K562 (cell line): ENCODE measurements around the gene SIK3. TPM values are rescaled to one million over a fixed set of nuclear protein-coding genes. Genes with fewer than 3 reads are reported as not detected.

Experiments used
- ATAC-seq: fragments of 200-7000 bp; cut with Tn5 transposase; 3 replicates; pipeline ENCODE4 v1.9.1; 2020; ENCODE audit warnings: moderate library complexity
- BruUV-seq: library from RNA; stranded (reverse); fragments of 400-500 nt; replicated peaks from 2 replicates; lab custom pipeline; 2021; lab: Mats Ljungman, UMichigan
- CTCF ChIA-PET: fragments of 300-600 bp; formaldehyde crosslinking; extraction: SDS; loops from one replicate; lab custom pipeline; 2021; ENCODE audit warnings: low intra/inter-chr PET ratio; lab: Yijun Ruan, JAX
- POLR2A ChIA-PET: fragments of 300-600, 350-650 bp; sonication (Branson Sonifier 250); formaldehyde crosslinking; extraction: SDS; loops from one replicate; lab custom pipeline; 2021; ENCODE audit warnings: antibody characterized with exemption, inconsistent platforms; lab: Yijun Ruan, JAX
- DNase-seq, 4 experiments: peaks; one replicate each; pipeline versions ENCODE4 v3.0.0 to v3.0.0-alpha.2; 2011 to 2018; ENCODE audit warnings: low spot score in 3 of 4, mixed read lengths in 3 of 4; ENCODE audit errors: extremely low read depth in 1 of 4
- FAIRE-seq: peaks from 2 replicates; lab custom pipeline; 2011; peaks lifted over from hg19 to GRCh38; lab: Jason Lieb, UNC
- H2AFZ ChIP-seq: 2 replicates; pipeline ENCODE4 v1.6.0; 2011; ENCODE audit warnings: low read depth, low read length, control low read depth, inconsistent platforms
- H3K27ac ChIP-seq: fragments of 200-600 bp; 3 replicates; pipeline ENCODE4 v1.8.0; 2011; ENCODE audit warnings: low read depth, mild to moderate bottlenecking, control low read depth, inconsistent platforms, low read length, moderate library complexity, mixed read lengths; ENCODE audit errors: extremely low read depth
- H3K27me3 ChIP-seq, 2 experiments: fragments of 300-600 bp in 1 of 2; 2 replicates in 1 of 2; 3 replicates in 1 of 2; pipeline versions ENCODE4 v1.6.0 to v1.8.0; 2011; ENCODE audit warnings: inconsistent platforms in 2 of 2, low read length in 2 of 2, mild to moderate bottlenecking in 1 of 2, mixed read lengths in 1 of 2, moderate library complexity in 1 of 2; ENCODE audit not compliant: control insufficient read depth in 2 of 2, insufficient read depth in 2 of 2
- H3K36me3 ChIP-seq: fragments of 300-600 bp; 3 replicates; pipeline ENCODE4 v1.8.0; 2011; ENCODE audit warnings: mild to moderate bottlenecking, low read length, inconsistent platforms; ENCODE audit not compliant: control insufficient read depth, insufficient read depth
- H3K4me1 ChIP-seq, 2 experiments: fragments of 200-600 bp in 1 of 2; replicated peaks in 1 of 2; 2 replicates in 1 of 2; 3 replicates in 1 of 2; pipeline versions ENCODE4 v1.5.1 to v1.8.0; 2011; ENCODE audit warnings: inconsistent platforms in 2 of 2, low read length in 2 of 2, mild to moderate bottlenecking in 1 of 2, mixed read lengths in 1 of 2, moderate library complexity in 1 of 2; ENCODE audit not compliant: control insufficient read depth in 2 of 2, insufficient read depth in 2 of 2
- H3K4me2 ChIP-seq: 2 replicates; pipeline ENCODE4 v1.6.1; 2011; ENCODE audit warnings: low read length, control low read depth, inconsistent platforms, mixed read lengths; ENCODE audit not compliant: insufficient read depth
- H3K4me3 ChIP-seq: fragments of 200-600 bp; sonication (generic), shearing (Covaris generic); 2 replicates; pipeline ENCODE4 v1.5.1; 2016; ENCODE audit warnings: control low read depth, inconsistent platforms
- H3K79me2 ChIP-seq: fragments of 200-600 bp; 3 replicates; pipeline ENCODE4 v1.8.0; 2011; ENCODE audit warnings: low read length, inconsistent platforms; ENCODE audit not compliant: control insufficient read depth, insufficient read depth
- H3K9ac ChIP-seq, 2 experiments: 2 replicates each; pipeline versions ENCODE4 v1.6.0 to v1.6.1; 2011; ENCODE audit warnings: low read depth in 2 of 2, low read length in 2 of 2, control low read depth in 1 of 2, inconsistent platforms in 1 of 2, mild to moderate bottlenecking in 1 of 2, mixed read lengths in 1 of 2; ENCODE audit not compliant: insufficient read depth in 1 of 2
- H3K9me1 ChIP-seq: one replicate; pipeline ENCODE4 v1.6.0; 2011; ENCODE audit warnings: inconsistent platforms, mild to moderate bottlenecking, low read length, moderate library complexity; ENCODE audit not compliant: control insufficient read depth, insufficient read depth
- H3K9me3 ChIP-seq: replicated peaks from 2 replicates; pipeline ENCODE4 v1.5.1; 2011; ENCODE audit warnings: low read depth, low read length, inconsistent platforms; ENCODE audit not compliant: control insufficient read depth, insufficient read depth
- H4K20me1 ChIP-seq: replicated peaks from 2 replicates; pipeline ENCODE4 v1.6.1; 2011; ENCODE audit warnings: low read length, inconsistent platforms, mixed read lengths; ENCODE audit not compliant: control insufficient read depth, insufficient read depth
- CC2D1A ChIP-seq: fragments of 450-650 bp; IDR thresholded peaks from 2 replicates; pipeline ENCODE4 v1.6.1; 2017; ENCODE audit warnings: mild to moderate bottlenecking
- CREM ChIP-seq: IDR thresholded peaks from 2 replicates; pipeline ENCODE4 v1.6.1; 2014; ENCODE audit warnings: antibody characterized with exemption, low read depth
- FOXP1 ChIP-seq: sonication (generic); formaldehyde crosslinking; IDR thresholded peaks from 2 replicates; pipeline ENCODE4 v1.8.0; 2022; ENCODE audit warnings: mild to moderate bottlenecking, missing genetic modification reagents
- HDAC1 ChIP-seq, 2 experiments: fragments of 450-650 bp; IDR thresholded peaks; 2 replicates each; pipeline ENCODE4 v1.6.1; 2016 to 2017; ENCODE audit warnings: inconsistent platforms in 1 of 2, mild to moderate bottlenecking in 1 of 2, moderate library complexity in 1 of 2
- JUND ChIP-seq, 2 experiments: IDR thresholded peaks; 2 replicates in 1 of 2; 3 replicates in 1 of 2; pipeline ENCODE4 v1.6.1; 2011; ENCODE audit warnings: borderline replicate concordance in 2 of 2, low read depth in 2 of 2, low read length in 2 of 2, improper control_type of control experiment in 1 of 2, missing biosample characterization in 1 of 2, missing genetic modification characterization in 1 of 2, missing genetic modification reagents in 1 of 2
- LARP7 ChIP-seq: fragments of 450-650 bp; IDR thresholded peaks from 2 replicates; pipeline ENCODE4 v1.6.1; 2016
- NR2C2 ChIP-seq, 2 experiments: fragments of 200-800 bp in 1 of 2; sonication (Bioruptor generic) in 1 of 2; sonication (generic) in 1 of 2; formaldehyde crosslinking in 1 of 2; IDR thresholded peaks; 2 replicates each; pipeline versions ENCODE4 v1.6.1 to v1.8.0; 2016 to 2022; ENCODE audit warnings: mild to moderate bottlenecking in 1 of 2, missing compliant biosample characterization in 1 of 2, missing genetic modification characterization in 1 of 2, missing genetic modification reagents in 1 of 2
- NR4A1 ChIP-seq, 2 experiments: fragments of 250-450 bp in 1 of 2; fragments of 450-650 bp in 1 of 2; sonication (Bioruptor Pico) in 1 of 2; IDR thresholded peaks; 2 replicates each; pipeline versions ENCODE4 v1.4.0 to v1.6.1; 2016 to 2020; ENCODE audit warnings: mild to moderate bottlenecking in 2 of 2, missing compliant biosample characterization in 1 of 2, missing genetic modification characterization in 1 of 2, moderate library complexity in 1 of 2
- PHTF2 ChIP-seq: fragments of 250-450 bp; sonication (Bioruptor Pico); IDR thresholded peaks from 2 replicates; pipeline ENCODE4 v1.5.0; 2021; ENCODE audit warnings: mild to moderate bottlenecking
- RAD21 ChIP-seq, 2 experiments: fragments of 250-450 bp in 1 of 2; fragments of 450-650 bp in 1 of 2; sonication (Bioruptor Pico) in 1 of 2; formaldehyde crosslinking in 1 of 2; IDR thresholded peaks in 1 of 2; conservative IDR thresholded peaks in 1 of 2; 2 replicates each; pipeline versions ENCODE4 v1.4.0 to v1.8.0; 2020 to 2022; ENCODE audit warnings: mild to moderate bottlenecking in 2 of 2, moderate library complexity in 1 of 2
- SMAD1 ChIP-seq: fragments of 150-350 bp; IDR thresholded peaks from 2 replicates; pipeline ENCODE4 v1.6.1; 2014; ENCODE audit warnings: low read length, low read depth; ENCODE audit not compliant: partially characterized antibody
- SMARCA4 ChIP-seq: fragments of 450-650 bp; IDR thresholded peaks from 2 replicates; pipeline ENCODE4 v1.6.1; 2016
- TFAM ChIP-seq: fragments of 250-450 bp; sonication (Bioruptor Pico); conservative IDR thresholded peaks from 2 replicates; pipeline ENCODE4 v1.5.0; 2021; ENCODE audit warnings: mild to moderate bottlenecking, moderate library complexity
- TSHZ1 ChIP-seq: fragments of 250-450 bp; sonication (Bioruptor Pico); IDR thresholded peaks from 2 replicates; pipeline ENCODE4 v1.4.0; 2020; ENCODE audit warnings: mild to moderate bottlenecking, moderate library complexity
- ZNF717 ChIP-seq: fragments of 250-450 bp; sonication (Bioruptor Pico); IDR thresholded peaks from 2 replicates; pipeline ENCODE4 v1.5.0; 2021
- ZNF778 ChIP-seq: fragments of 450-650 bp; formaldehyde crosslinking; IDR thresholded peaks from 2 replicates; pipeline ENCODE4 v1.4.0; 2020; ENCODE audit warnings: mild to moderate bottlenecking, moderate library complexity
- WGBS: fragments of 100-300 bp; shearing (Covaris generic); methylation state at CpG from one replicate; pipeline ENCODE4 v1.1.6; 2016; ENCODE audit warnings: low coverage, mixed read lengths; ENCODE audit not compliant: insufficient coverage; ENCODE audit errors: missing lambda C conversion rate; 5-methylcytosine and 5-hydroxymethylcytosine counted together
- in situ Hi-C: fragments of 300-500 bp; cut with MboI; formaldehyde crosslinking; loops from 4 replicates; pipeline ENCODE4 v1.15.0; 2018; ENCODE audit warnings: inconsistent platforms, mixed read lengths
- intact Hi-C: fragments of 100-400 bp; cut with micrococcal nuclease; formaldehyde crosslinking; loops from 2 replicates; pipeline ENCODE4 v1.14.2; 2022
- polyA plus RNA-seq, 8 experiments: library from polyadenylated mRNA; depleted of rRNA in 4 of 8; stranded (reverse) in 5 of 8; unstranded in 3 of 8; fragments of >200 nt; fragmentation: Nextera tagmentation in 2 of 8; fragmentation: Illumina TruSeq in 1 of 8; extraction: Ambion mirVana in 2 of 8; extraction: Trizol in 1 of 8; gene quantifications; 2 replicates each; pipeline versions ENCODE4 v1.2.1 to v1.2.3, GENCODE V29; 2011 to 2014; ENCODE audit warnings: inconsistent platforms in 1 of 8, missing spikeins in 1 of 8
- total RNA-seq, 7 experiments: library from RNA; depleted of rRNA in 6 of 7; stranded (reverse); fragments of >200 nt in 6 of 7; fragmentation: Illumina TruSeq in 2 of 7; extraction: Trizol in 2 of 7; gene quantifications; 2 replicates each; pipeline versions ENCODE4 v1.2.1 to v1.2.3, GENCODE V29; 2011 to 2021; ENCODE audit warnings: low replicate concordance in 1 of 7

SIK3 gene
- total and polyA plus RNA-seq, 9 of the 15 experiments (the other 6 are each of a cell fraction or from before 2014, with no cell fraction given): 1.6 to 21.6 (median 8.0) TPM

- ChIA-PET POLR2A (interaction anchor here (0.5 to 2.4 kb wide), 8 partner anchors 7 to 308 kb away, joined by 3 to 5 read pairs (median 4); no protein-coding TSS in a partner anchor), CTCF (no interaction called here)
- H2AFZ ChIP-seq: no peak overlapping the region
- H3K9me3 ChIP-seq: no peaks in the 10 kb centered on the region
- FAIRE-seq (peak; percentile 77), ATAC-seq (peak; percentile 7; the same call in 2 of the 3 replicates), DNase-seq (peak in 2 of 4 experiments; percentile 65 to 77)
- no peak overlapping the region for H3K4me3 ChIP-seq
- H3K36me3 ChIP-seq: peaks cover 4% of the 10 kb centered on the region; the same call in 2 of the 3 replicates
- H4K20me1 ChIP-seq: peaks cover 32% of the 10 kb centered on the region
- peak overlapping the region; percentile 82 for H3K4me2 ChIP-seq
- WGBS: 23% methylated on average over 9 of the region's 9 CpGs
- peaks cover 74% of the 10 kb centered on the region for H3K79me2 ChIP-seq
- peak overlapping the region; percentile 29 to 69; a peak in 1 of 4 replicates for H3K9ac ChIP-seq
- H3K27ac ChIP-seq: peak overlapping the region; percentile 43; the same call in 2 of the 3 replicates
- intact Hi-C loops (loop anchor here (2.0 to 5.0 kb wide), 5 partner anchors 25 to 215 kb away; no protein-coding TSS in a partner anchor), in situ Hi-C loops (no loop called here)
- H3K4me1 ChIP-seq: peaks cover 22 to 34% of the 10 kb centered on the region in 2 experiments
- BruUV-seq: no TSS peak
- peaks cover 1% of the 10 kb centered on the region for H3K9me1 ChIP-seq
- no peaks in the 10 kb centered on the region for H3K27me3 ChIP-seq
- peak; percentile 5; the same call in 1 of the 2 replicates for TF ChIP-seq CREM
- peak; percentile 54; the same call in 1 of the 2 replicates for TF ChIP-seq CC2D1A
- TF ChIP-seq JUND (IDR thresholded peaks at IDR 0.05; ENCODE audit: borderline replicate concordance, low read depth, low read length): peak; percentile 16; the same call in 1 of the 2 replicates
- no peak for TF ChIP-seq JUND (tag; IDR thresholded peaks at IDR 0.05; ENCODE audit: borderline replicate concordance, low read depth, low read length)
- no peak for TF ChIP-seq TSHZ1
- TF ChIP-seq NR2C2 (CRISPR knock-in tag; IDR thresholded peaks at IDR 0.05): no peak
- TF ChIP-seq NR2C2 (tag; IDR thresholded peaks at IDR 0.05): no peak
- no peak for TF ChIP-seq ZNF778 (CRISPR knock-in tag)
- no peak for TF ChIP-seq NR4A1 (CRISPR knock-in tag; IDR thresholded peaks at IDR 0.05)
- TF ChIP-seq NR4A1 (tag; IDR thresholded peaks at IDR 0.05): no peak
- no peak for TF ChIP-seq SMAD1
- TF ChIP-seq SMARCA4: peak; percentile 82
- TF ChIP-seq FOXP1 (CRISPR knock-in tag): no peak
- TF ChIP-seq TFAM (CRISPR knock-in tag): no peak
- TF ChIP-seq LARP7: no peak
- no peak for TF ChIP-seq ZNF717 (CRISPR knock-in tag)
- 0 out of 4 replicates have a peak, but pooled peaks of 1 of the 2 experiments have one; percentile 6 for TF ChIP-seq RAD21 (CRISPR knock-in tag; conservative IDR thresholded peaks at IDR 0.05 in 1 of 2, IDR thresholded peaks at IDR 0.05 in 1 of 2)
- no peak for TF ChIP-seq PHTF2 (CRISPR knock-in tag)
- peak in 1 of 2 experiments; percentile 86; a peak in 2 of 4 replicates for TF ChIP-seq HDAC1 (IDR thresholded peaks at IDR 0.05)
Observed at GRCh38 chr11:117095284-117096161, 2.7 kb downstream of the SIK3 start.
